ENCODE data around the gene ENO2. TPM values are rescaled to one million over a fixed set of nuclear protein-coding genes. Genes with fewer than 3 reads are reported as not detected.
A peak's percentile ranks its signal among the peaks of the same experiment; 100 is the strongest.

ENO2 gene
- total RNA-seq, 5 donors from 2014 or later (not counting 1 experiment from before 2014, with no cell fraction given): 87.2 to 176 (median 148) TPM

- Mint-ChIP-seq H3K27me3 (no peaks in the 10 kb centered on the region), H3K27ac (peak overlapping the region; percentile 97 to 100), H3K9me3 (no peaks in the 10 kb centered on the region), H3K4me3 (peak overlapping the region; percentile 88 to 98 (median 91)), H3K36me3 (peaks cover 37% of the 10 kb centered on the region), H3K4me1 (peaks cover 80 to 86% (median 85%) of the 10 kb centered on the region in 3 donors)
- ChIA-PET POLR2A (interaction anchor here (0.6 to 1.0 kb wide), 2 partner anchors 11 to 12 kb away, joined by 3 to 4 read pairs; partner anchors contain the start of genes C12orf57 (in 1 of the 2) and RNU7-1 (in 1 of the 2)), CTCF (interaction anchor here (0.9 to 1.3 kb wide), 5 partner anchors 9 to 30 kb away, joined by 3 to 4 read pairs (median 3); partner anchors contain the start of genes C12orf57 (in 1 of the 2) and RNU7-1 (in 1 of the 2))
- Histone ChIP-seq H3K27me3 (replicated peaks in 1 of 2; ENCODE audit: control insufficient read depth in 2 of 2, extremely low read depth in 1 of 2, insufficient read depth in 2 of 2, low read length in 1 of 2) (no peaks in the 10 kb centered on the region), H3K36me3 (ENCODE audit: control insufficient read depth in 2 of 2, extremely low read depth in 1 of 2, insufficient read depth in 1 of 2, low read length in 1 of 2) (peaks cover 9 to 47% of the 10 kb centered on the region in 2 donors), H3K4me1 (ENCODE audit: control insufficient read depth in 1 of 2, extremely low read depth in 1 of 2, insufficient read depth in 2 of 2, low read length in 2 of 2) (peaks cover 55 to 86% of the 10 kb centered on the region in 2 experiments), H3K4me3 (ENCODE audit: control insufficient read depth in 1 of 2, extremely low read depth in 1 of 2, low read length in 1 of 2) (peak overlapping the region; percentile 77 to 90), H3K27ac (ENCODE audit: low read length) (peak overlapping the region; percentile 97), H3K9me3 (no peaks in the 10 kb centered on the region)
- DNase-seq (peak in 1 of 35 experiments; percentile 32), ATAC-seq (replicated peaks in 1 of 4) (no peak)
- 52% methylated on average over 12 of the region's 21 CpGs for WGBS (ENCODE audit: insufficient coverage)
These were observed 40.1 kb downstream of the ENO2 start for GRCh38 chr12:6954316-6955107.

DNA sequence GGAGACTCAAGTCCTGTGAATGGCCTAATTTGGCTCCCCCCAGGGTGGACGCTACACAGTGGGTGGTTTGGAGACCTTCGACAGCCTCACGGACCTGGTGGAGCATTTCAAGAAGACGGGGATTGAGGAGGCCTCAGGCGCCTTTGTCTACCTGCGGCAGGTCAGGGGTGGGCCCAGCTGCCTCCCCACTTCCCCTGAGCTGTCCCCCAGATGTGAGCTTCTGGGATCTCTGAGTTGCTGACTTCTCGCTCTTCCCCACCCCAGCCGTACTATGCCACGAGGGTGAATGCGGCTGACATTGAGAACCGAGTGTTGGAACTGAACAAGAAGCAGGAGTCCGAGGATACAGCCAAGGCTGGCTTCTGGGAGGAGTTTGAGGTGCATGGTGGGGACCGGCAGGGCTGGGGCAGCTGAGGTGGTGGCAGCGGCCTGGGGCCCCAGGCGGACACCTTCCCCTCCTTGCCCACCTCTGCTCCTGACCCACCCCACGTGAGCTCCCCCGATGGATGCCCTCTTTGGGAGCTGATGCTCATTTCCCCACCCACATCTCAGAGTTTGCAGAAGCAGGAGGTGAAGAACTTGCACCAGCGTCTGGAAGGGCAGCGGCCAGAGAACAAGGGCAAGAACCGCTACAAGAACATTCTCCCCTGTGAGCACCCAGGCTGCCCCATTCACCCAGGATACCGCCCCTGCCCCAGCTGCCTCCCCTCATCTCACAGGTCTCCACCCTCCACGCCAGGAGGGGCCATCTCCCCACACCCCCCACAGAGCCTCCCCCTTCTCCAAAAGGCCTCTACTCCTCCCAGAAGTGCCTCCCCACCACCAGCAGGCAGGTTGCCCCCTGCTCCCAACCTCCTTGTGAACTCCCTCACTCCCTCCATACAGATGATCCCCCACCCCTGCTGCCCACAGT lies 41.0 kb downstream of the ENO2 start:
- POLR2A ChIA-PET: interaction anchor here (0.7 to 1.0 kb wide), 2 partner anchors 9 to 12 kb away, joined by 3 to 4 read pairs; partner anchors contain the start of genes C12orf57 (in 1 of the 2) and RNU7-1 (in 1 of the 2)
- peaks cover 37% of the 10 kb centered on the region for H3K36me3 Mint-ChIP-seq
- peaks cover 9 to 52% of the 10 kb centered on the region in 2 donors for H3K36me3 ChIP-seq (ENCODE audit: control insufficient read depth in 2 of 2, extremely low read depth in 1 of 2, insufficient read depth in 1 of 2, low read length in 1 of 2)

GRCh38 chr12:6956021-6956727 lies 41.8 kb downstream of the ENO2 start:
- peak overlapping the region; percentile 28 to 88 (median 31) for H3K4me3 Mint-ChIP-seq
- peak overlapping the region; percentile 92 to 100 for H3K27ac Mint-ChIP-seq
- no peaks in the 10 kb centered on the region for H3K9me3 ChIP-seq
- peak in 3 of 35 experiments; percentile 47 to 54 (median 49) for DNase-seq
- peaks cover 9 to 60% of the 10 kb centered on the region in 2 donors for H3K36me3 ChIP-seq (ENCODE audit: control insufficient read depth in 2 of 2, extremely low read depth in 1 of 2, insufficient read depth in 1 of 2, low read length in 1 of 2)
- peaks cover 62 to 86% of the 10 kb centered on the region in 2 experiments for H3K4me1 ChIP-seq (ENCODE audit: control insufficient read depth in 1 of 2, extremely low read depth in 1 of 2, insufficient read depth in 2 of 2, low read length in 2 of 2)
- ChIA-PET POLR2A (interaction anchor here (0.7 to 1.2 kb wide), 4 partner anchors 10 to 13 kb away, joined by 3 to 6 read pairs (median 4); partner anchors contain the start of genes C12orf57 (in 2 of the 2) and RNU7-1 (in 2 of the 2)), CTCF (interaction anchor here in 1 of 2 donors (6.8 kb wide), 1 partner anchor 10 kb away, joined by 126 read pairs; the partner anchor contains the start of genes C12orf57 and RNU7-1)
- no peaks in the 10 kb centered on the region for H3K27me3 ChIP-seq (replicated peaks in 1 of 2; ENCODE audit: control insufficient read depth in 2 of 2, extremely low read depth in 1 of 2, insufficient read depth in 2 of 2, low read length in 1 of 2)
- H3K36me3 Mint-ChIP-seq: peaks cover 38% of the 10 kb centered on the region
- H3K4me1 Mint-ChIP-seq: peaks cover 82 to 87% (median 85%) of the 10 kb centered on the region in 3 donors
- H3K4me3 ChIP-seq (ENCODE audit: control insufficient read depth in 1 of 2, extremely low read depth in 1 of 2, low read length in 1 of 2): peak overlapping the region in 1 of 2 donors; percentile 2
- no peaks in the 10 kb centered on the region for H3K27me3 Mint-ChIP-seq
- no peak for ATAC-seq (replicated peaks in 1 of 4)
- H3K9me3 Mint-ChIP-seq: no peaks in the 10 kb centered on the region
- 46% methylated on average over 24 of the region's 28 CpGs for WGBS (ENCODE audit: insufficient coverage)
- peak overlapping the region; percentile 97 for H3K27ac ChIP-seq (ENCODE audit: low read length)

More for the DNA sequence above, 41.0 kb downstream of the ENO2 start:
- WGBS (ENCODE audit: insufficient coverage): 54% methylated on average over 11 of the region's 22 CpGs
- CTCF ChIA-PET: interaction anchor here (1.1 to 1.3 kb wide), 3 partner anchors 9 to 30 kb away, joined by 3 to 4 read pairs (median 3); no protein-coding TSS in a partner anchor
- Mint-ChIP-seq H3K9me3 (no peaks in the 10 kb centered on the region), H3K27me3 (no peaks in the 10 kb centered on the region), H3K4me1 (peaks cover 81 to 86% (median 84%) of the 10 kb centered on the region in 3 donors), H3K27ac (peak overlapping the region; percentile 97 to 100), H3K4me3 (peak overlapping the region; percentile 70 to 91 (median 88))
- Histone ChIP-seq H3K27ac (ENCODE audit: low read length) (peak overlapping the region; percentile 97), H3K9me3 (no peaks in the 10 kb centered on the region), H3K4me3 (ENCODE audit: control insufficient read depth in 1 of 2, extremely low read depth in 1 of 2, low read length in 1 of 2) (peak overlapping the region; percentile 3 to 77), H3K27me3 (replicated peaks in 1 of 2; ENCODE audit: control insufficient read depth in 2 of 2, extremely low read depth in 1 of 2, insufficient read depth in 2 of 2, low read length in 1 of 2) (no peaks in the 10 kb centered on the region), H3K4me1 (ENCODE audit: control insufficient read depth in 1 of 2, extremely low read depth in 1 of 2, insufficient read depth in 2 of 2, low read length in 2 of 2) (peaks cover 58 to 86% of the 10 kb centered on the region in 2 experiments)
- ATAC-seq (replicated peaks in 1 of 4) (no peak), DNase-seq (no peak)

GRCh38 chr12:6957151-6957701 lies 42.8 kb downstream of the ENO2 start:
- H3K4me3 ChIP-seq (ENCODE audit: control insufficient read depth in 1 of 2, extremely low read depth in 1 of 2, low read length in 1 of 2): peak overlapping the region in 1 of 2 donors; percentile 39

More at GRCh38 chr12:6957151-6957701, 42.8 kb downstream of the ENO2 start:
- Histone ChIP-seq H3K4me1 (ENCODE audit: control insufficient read depth in 1 of 2, extremely low read depth in 1 of 2, insufficient read depth in 2 of 2, low read length in 2 of 2) (peaks cover 73 to 96% of the 10 kb centered on the region in 2 experiments), H3K27ac (ENCODE audit: low read length) (peak overlapping the region; percentile 97), H3K27me3 (replicated peaks in 1 of 2; ENCODE audit: control insufficient read depth in 2 of 2, extremely low read depth in 1 of 2, insufficient read depth in 2 of 2, low read length in 1 of 2) (no peaks in the 10 kb centered on the region), H3K36me3 (ENCODE audit: control insufficient read depth in 2 of 2, extremely low read depth in 1 of 2, insufficient read depth in 1 of 2, low read length in 1 of 2) (peaks cover 9 to 62% of the 10 kb centered on the region in 2 donors), H3K9me3 (no peaks in the 10 kb centered on the region)
- DNase-seq: peak in 6 of 35 experiments; percentile 39 to 67 (median 50)
- WGBS (ENCODE audit: insufficient coverage): 55% methylated on average over 14 of the region's 20 CpGs
- Mint-ChIP-seq H3K27ac (peak overlapping the region; percentile 100), H3K36me3 (peaks cover 39% of the 10 kb centered on the region), H3K4me1 (peaks cover 93 to 97% (median 94%) of the 10 kb centered on the region in 3 donors), H3K27me3 (no peaks in the 10 kb centered on the region), H3K4me3 (peak overlapping the region; percentile 57 to 88 (median 58)), H3K9me3 (no peaks in the 10 kb centered on the region)
- CTCF ChIA-PET: interaction anchor here (1.5 to 6.8 kb wide), 3 partner anchors 8 to 88 kb away, joined by 4 to 126 read pairs (median 6); partner anchors contain the start of genes C12orf57 (in 1 of the 2) and RNU7-1 (in 1 of the 2)
- ATAC-seq (replicated peaks in 1 of 4): no peak
- POLR2A ChIA-PET: interaction anchor here (0.7 to 1.2 kb wide), 5 partner anchors 10 to 14 kb away, joined by 3 to 6 read pairs (median 4); partner anchors contain the start of genes C12orf57 (in 2 of the 2) and RNU7-1 (in 2 of the 2)

Measured in T-cell (primary cell).